K562 (cell line): ENCODE data around the gene NR6A1. TPM values are rescaled to one million over a fixed set of nuclear protein-coding genes. Genes with fewer than 3 reads are reported as not detected.

Experiments
- CXXC5 ChIP-seq: fragments of 250-450 bp; sonication (Bioruptor Pico); IDR thresholded peaks from 2 replicates; pipeline ENCODE4 v1.8.0; 2022; ENCODE audit warnings: inconsistent platforms, mild to moderate bottlenecking, moderate library complexity
- EP300 ChIP-seq: IDR thresholded peaks from 2 replicates; pipeline ENCODE4 v1.6.1; 2012; ENCODE audit warnings: low read length, improper control_type of control experiment
- ERF ChIP-seq: fragments of 450-650 bp; formaldehyde crosslinking; IDR thresholded peaks from 2 replicates; pipeline ENCODE4 v1.4.0; 2020; ENCODE audit warnings: mild to moderate bottlenecking, mixed read lengths
- NRF1 ChIP-seq, 2 experiments: fragments of 450-650 bp; IDR thresholded peaks in 1 of 2; conservative IDR thresholded peaks in 1 of 2; 2 replicates each; pipeline ENCODE4 v1.6.1; 2014; ENCODE audit warnings: mild to moderate bottlenecking in 2 of 2
- SMARCC2 ChIP-seq: fragments of 450-650 bp; IDR thresholded peaks from 2 replicates; pipeline ENCODE4 v1.6.1; 2017; ENCODE audit warnings: antibody characterized with exemption, moderate library complexity, mild to moderate bottlenecking, low read depth
- ZNF239 ChIP-seq: fragments of 250-450 bp; sonication (Bioruptor Pico); IDR thresholded peaks from 2 replicates; pipeline ENCODE4 v1.4.0; 2020; ENCODE audit warnings: mild to moderate bottlenecking
- ZNF263 ChIP-seq: sonication (generic); formaldehyde crosslinking; IDR thresholded peaks from 2 replicates; pipeline ENCODE4 v1.8.0; 2022; ENCODE audit warnings: mild to moderate bottlenecking, missing genetic modification reagents, borderline replicate concordance
- ZNF41 ChIP-seq: fragments of 250-450 bp; sonication (Bioruptor Pico); conservative IDR thresholded peaks from 2 replicates; pipeline ENCODE4 v1.4.0; 2020; ENCODE audit warnings: mild to moderate bottlenecking
- ZNF76 ChIP-seq: fragments of 250-450 bp; sonication (Bioruptor Pico); IDR thresholded peaks from 2 replicates; pipeline ENCODE4 v1.4.0; 2020; ENCODE audit warnings: mild to moderate bottlenecking, moderate library complexity, borderline replicate concordance
- ZNF79 ChIP-seq: fragments of 250-450 bp; sonication (Bioruptor Pico); IDR thresholded peaks from 2 replicates; pipeline ENCODE4 v1.4.0; 2020; ENCODE audit warnings: low read depth, mild to moderate bottlenecking, moderate library complexity
- polyA plus RNA-seq, 8 experiments: library from polyadenylated mRNA; depleted of rRNA in 4 of 8; stranded (reverse) in 5 of 8; unstranded in 3 of 8; fragments of >200 nt; fragmentation: Nextera tagmentation in 2 of 8; fragmentation: Illumina TruSeq in 1 of 8; extraction: Ambion mirVana in 2 of 8; extraction: Trizol in 1 of 8; gene quantifications; 2 replicates each; pipeline versions ENCODE4 v1.2.1 to v1.2.3, GENCODE V29; 2011 to 2014; ENCODE audit warnings: inconsistent platforms in 1 of 8, missing spikeins in 1 of 8
- total RNA-seq, 7 experiments: library from RNA; depleted of rRNA in 6 of 7; stranded (reverse); fragments of >200 nt in 6 of 7; fragmentation: Illumina TruSeq in 2 of 7; extraction: Trizol in 2 of 7; gene quantifications; 2 replicates each; pipeline versions ENCODE4 v1.2.1 to v1.2.3, GENCODE V29; 2011 to 2021; ENCODE audit warnings: low replicate concordance in 1 of 7
- TF ChIP-seq, protein P1 (sequence below): IDR thresholded peaks from 2 replicates; pipeline ENCODE4 v1.6.1; 2011; ENCODE audit not compliant: insufficient read length; ENCODE audit errors: extremely low read depth
- TF ChIP-seq, protein P2 (sequence below): fragments of 450-650 bp; IDR thresholded peaks from 2 replicates; pipeline ENCODE4 v1.6.1; 2016; ENCODE audit warnings: low read depth

The NR6A1 gene
- total and polyA plus RNA-seq, 9 of the 15 experiments (the other 6 are each of a cell fraction or from before 2014, with no cell fraction given), result 9.7 to 55.4 (median 28.3) TPM

DNA sequence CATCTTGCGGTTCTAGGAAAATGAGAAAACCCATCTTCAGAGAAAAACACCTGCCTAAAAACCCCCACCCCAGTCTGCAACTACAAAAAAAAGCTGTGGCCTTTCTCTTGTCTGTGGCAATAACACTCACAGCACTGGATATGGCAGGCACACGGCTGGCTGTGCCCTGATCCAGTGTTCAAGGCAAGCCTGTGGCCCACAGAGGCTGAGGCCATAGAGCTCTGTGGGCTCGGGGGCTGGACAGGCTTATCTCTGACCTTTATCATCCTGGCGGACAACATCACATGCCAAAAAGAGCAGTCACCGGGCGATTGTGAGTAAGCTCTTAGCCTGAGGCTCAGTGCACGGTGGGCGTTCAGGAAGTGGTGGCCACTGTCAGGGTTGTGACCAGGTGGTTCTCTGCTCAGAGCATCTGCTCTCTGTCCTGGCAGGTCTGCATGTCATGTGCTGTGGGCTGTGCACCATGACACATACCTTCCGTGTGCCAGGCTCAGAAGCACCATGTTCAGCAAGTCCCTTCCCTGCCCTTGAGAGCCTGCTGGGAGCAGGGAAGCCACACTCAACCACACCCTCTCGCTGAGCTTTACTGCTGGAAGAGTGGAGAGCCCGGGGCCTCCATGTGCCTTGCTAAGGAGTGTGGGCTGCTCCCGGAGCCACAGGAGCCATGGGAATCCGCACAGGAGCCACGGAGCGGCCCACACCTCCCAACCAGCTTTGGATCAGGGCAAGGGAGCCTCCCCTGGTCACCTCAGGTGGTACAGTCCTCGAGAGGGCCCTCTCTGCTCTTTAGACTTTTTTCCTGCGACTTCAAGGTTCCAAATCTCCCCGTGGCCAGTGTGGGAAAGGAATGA is 47.5 kb upstream of the NR6A1 start (continued):
- TF ChIP-seq, protein P1, sequence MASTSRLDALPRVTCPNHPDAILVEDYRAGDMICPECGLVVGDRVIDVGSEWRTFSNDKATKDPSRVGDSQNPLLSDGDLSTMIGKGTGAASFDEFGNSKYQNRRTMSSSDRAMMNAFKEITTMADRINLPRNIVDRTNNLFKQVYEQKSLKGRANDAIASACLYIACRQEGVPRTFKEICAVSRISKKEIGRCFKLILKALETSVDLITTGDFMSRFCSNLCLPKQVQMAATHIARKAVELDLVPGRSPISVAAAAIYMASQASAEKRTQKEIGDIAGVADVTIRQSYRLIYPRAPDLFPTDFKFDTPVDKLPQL, result no peak
- TF ChIP-seq EP300 (0 out of 2 replicates have a peak, but pooled peaks have one; percentile 21), ZNF76 (CRISPR knock-in tag) (0 out of 2 replicates have a peak, but pooled peaks have one; percentile 17), SMARCC2 (no peak), ZNF41 (CRISPR knock-in tag) (no peak), ERF (no peak), ZNF263 (CRISPR knock-in tag) (no peak), ZNF79 (CRISPR knock-in tag) (no peak), CXXC5 (CRISPR knock-in tag) (0 out of 2 replicates have a peak, but pooled peaks have one; percentile 44), NRF1 (conservative IDR thresholded peaks at IDR 0.05 in 1 of 2, IDR thresholded peaks at IDR 0.05 in 1 of 2) (peak in 1 of 2 experiments; percentile 30; a peak in 1 of 4 replicates), ZNF239 (CRISPR knock-in tag) (no peak)
- TF ChIP-seq, protein P2, sequence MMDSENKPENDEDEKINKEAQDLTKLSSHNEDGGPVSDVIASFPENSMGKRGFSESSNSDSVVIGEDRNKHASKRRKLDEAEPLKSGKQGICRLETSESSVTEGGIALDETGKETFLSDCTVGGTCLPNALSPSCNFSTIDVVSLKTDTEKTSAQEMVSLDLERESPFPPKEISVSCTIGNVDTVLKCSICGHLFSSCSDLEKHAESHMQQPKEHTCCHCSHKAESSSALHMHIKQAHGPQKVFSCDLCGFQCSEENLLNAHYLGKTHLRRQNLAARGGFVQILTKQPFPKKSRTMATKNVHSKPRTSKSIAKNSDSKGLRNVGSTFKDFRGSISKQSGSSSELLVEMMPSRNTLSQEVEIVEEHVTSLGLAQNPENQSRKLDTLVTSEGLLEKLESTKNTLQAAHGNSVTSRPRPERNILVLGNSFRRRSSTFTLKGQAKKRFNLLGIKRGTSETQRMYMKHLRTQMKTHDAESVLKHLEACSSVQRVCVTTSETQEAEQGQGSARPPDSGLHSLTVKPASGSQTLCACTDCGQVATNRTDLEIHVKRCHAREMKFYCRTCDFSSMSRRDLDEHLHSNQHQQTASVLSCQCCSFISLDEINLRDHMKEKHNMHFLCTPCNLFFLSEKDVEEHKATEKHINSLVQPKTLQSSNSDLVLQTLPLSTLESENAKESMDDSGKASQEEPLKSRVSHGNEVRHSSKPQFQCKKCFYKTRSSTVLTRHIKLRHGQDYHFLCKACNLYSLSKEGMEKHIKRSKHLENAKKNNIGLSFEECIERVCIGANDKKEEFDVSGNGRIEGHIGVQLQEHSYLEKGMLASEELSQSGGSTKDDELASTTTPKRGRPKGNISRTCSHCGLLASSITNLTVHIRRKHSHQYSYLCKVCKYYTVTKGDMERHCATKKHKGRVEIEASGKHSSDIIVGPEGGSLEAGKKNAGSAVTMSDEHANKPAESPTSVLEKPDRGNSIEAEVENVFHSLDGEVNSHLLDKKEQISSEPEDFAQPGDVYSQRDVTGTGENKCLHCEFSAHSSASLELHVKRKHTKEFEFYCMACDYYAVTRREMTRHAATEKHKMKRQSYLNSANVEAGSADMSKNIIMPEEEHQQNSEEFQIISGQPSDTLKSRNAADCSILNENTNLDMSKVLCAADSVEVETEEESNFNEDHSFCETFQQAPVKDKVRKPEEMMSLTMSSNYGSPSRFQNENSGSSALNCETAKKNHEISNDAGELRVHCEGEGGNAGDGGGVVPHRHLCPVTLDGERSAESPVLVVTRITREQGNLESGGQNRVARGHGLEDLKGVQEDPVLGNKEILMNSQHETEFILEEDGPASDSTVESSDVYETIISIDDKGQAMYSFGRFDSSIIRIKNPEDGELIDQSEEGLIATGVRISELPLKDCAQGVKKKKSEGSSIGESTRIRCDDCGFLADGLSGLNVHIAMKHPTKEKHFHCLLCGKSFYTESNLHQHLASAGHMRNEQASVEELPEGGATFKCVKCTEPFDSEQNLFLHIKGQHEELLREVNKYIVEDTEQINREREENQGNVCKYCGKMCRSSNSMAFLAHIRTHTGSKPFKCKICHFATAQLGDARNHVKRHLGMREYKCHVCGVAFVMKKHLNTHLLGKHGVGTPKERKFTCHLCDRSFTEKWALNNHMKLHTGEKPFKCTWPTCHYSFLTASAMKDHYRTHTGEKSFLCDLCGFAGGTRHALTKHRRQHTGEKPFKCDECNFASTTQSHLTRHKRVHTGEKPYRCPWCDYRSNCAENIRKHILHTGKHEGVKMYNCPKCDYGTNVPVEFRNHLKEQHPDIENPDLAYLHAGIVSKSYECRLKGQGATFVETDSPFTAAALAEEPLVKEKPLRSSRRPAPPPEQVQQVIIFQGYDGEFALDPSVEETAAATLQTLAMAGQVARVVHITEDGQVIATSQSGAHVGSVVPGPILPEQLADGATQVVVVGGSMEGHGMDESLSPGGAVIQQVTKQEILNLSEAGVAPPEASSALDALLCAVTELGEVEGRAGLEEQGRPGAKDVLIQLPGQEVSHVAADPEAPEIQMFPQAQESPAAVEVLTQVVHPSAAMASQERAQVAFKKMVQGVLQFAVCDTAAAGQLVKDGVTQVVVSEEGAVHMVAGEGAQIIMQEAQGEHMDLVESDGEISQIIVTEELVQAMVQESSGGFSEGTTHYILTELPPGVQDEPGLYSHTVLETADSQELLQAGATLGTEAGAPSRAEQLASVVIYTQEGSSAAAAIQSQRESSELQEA, result no peak
